ENCODE measurements around the gene YAP1.

The YAP1 gene

DNA sequence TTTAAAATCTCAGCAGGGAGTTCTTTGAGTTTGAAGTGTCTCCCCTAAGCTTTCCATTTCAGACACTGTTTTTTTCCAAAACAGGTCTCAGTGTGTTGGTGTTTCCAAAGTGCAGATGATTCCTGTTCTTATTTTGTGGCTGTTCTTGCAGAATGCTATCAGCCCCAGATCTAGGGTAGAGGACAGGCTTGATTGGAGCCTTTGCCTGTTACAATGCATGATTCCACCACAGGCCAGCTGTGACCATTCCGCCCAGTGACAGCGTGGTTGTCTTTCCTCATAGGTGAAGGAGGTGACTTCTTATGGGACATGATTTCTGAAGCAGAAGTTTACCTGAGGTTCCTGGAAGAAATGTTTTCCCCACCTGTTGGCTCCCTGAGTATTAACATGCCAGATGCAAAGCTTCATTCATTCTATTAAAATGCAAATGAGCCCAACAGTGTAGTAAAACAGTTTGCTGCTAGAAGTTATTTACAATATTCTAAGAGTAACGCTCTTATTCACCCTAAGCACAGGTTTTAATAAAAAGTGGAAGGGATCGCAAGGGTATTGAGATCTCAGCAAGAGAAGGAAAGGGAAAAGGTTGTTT lies 170.1 kb downstream of the YAP1 start:
- no peaks in the 10 kb centered on the region for H3K27me3 ChIP-seq (ENCODE audit: control insufficient read depth in 5 of 5, insufficient read depth in 4 of 5, low read length in 5 of 5)
- H3K4me1 ChIP-seq (ENCODE audit: control insufficient read depth in 5 of 5, insufficient read depth in 5 of 5, low read length in 5 of 5) = peaks cover 3 to 21% (median 18%) of the 10 kb centered on the region in 5 donors
- no peaks in the 10 kb centered on the region for H3K9me3 ChIP-seq (ENCODE audit: control insufficient read depth in 5 of 5, low read length in 5 of 5)
- H3K27ac ChIP-seq (ENCODE audit: low read depth, low read length) = peak overlapping the region; percentile 14
- no peak overlapping the region for H3K4me3 ChIP-seq (ENCODE audit: low read depth in 1 of 5, low read length in 5 of 5)
- H3K36me3 ChIP-seq (ENCODE audit: control insufficient read depth in 5 of 5, insufficient read depth in 5 of 5, low read length in 5 of 5) = no peaks in the 10 kb centered on the region
- H3K9ac ChIP-seq (ENCODE audit: low read length in 5 of 5) = no peak overlapping the region

All from subcutaneous abdominal adipose tissue (tissue), 5 donors.